Left lung (tissue), 10 donors: ENCODE results near the gene SCAANT1. TPM values are rescaled to one million over a fixed set of nuclear protein-coding genes. Genes with fewer than 3 reads are reported as not detected.

Experiments used
- ATAC-seq: fragments of 200-7000 bp; cut with Tn5 transposase; one replicate; pipeline ENCODE4 v1.9.1; 2020; ENCODE audit warnings: moderate library complexity
- DNase-seq, 4 donors: peaks; one replicate each; pipeline ENCODE4 v3.0.0-alpha.2; 2013 to 2020
- H3K27ac ChIP-seq, 2 donors: fragments of 200-600 bp; sonication (generic) in 1 of 2; one replicate each; pipeline versions ENCODE4 v1.5.0 to v1.8.0; 2020 to 2021
- H3K27me3 ChIP-seq, 2 donors: fragments of 200-600 bp; sonication (generic) in 1 of 2; one replicate each; pipeline versions ENCODE4 v1.5.0 to v1.8.0; 2020 to 2021
- H3K36me3 ChIP-seq, 2 donors: fragments of 200-600 bp; sonication (generic) in 1 of 2; one replicate each; pipeline versions ENCODE4 v1.5.0 to v1.8.0; 2020 to 2021
- H3K4me1 ChIP-seq, 2 donors: fragments of 200-600 bp; one replicate each; pipeline ENCODE4 v1.8.0; 2021
- H3K4me3 ChIP-seq, 2 donors: fragments of 200-600 bp; sonication (generic) in 1 of 2; one replicate each; pipeline versions ENCODE4 v1.5.0 to v1.8.0; 2020 to 2021; ENCODE audit warnings: mild to moderate bottlenecking in 1 of 2
- H3K9me3 ChIP-seq, 2 donors: fragments of 200-600 bp; sonication (generic) in 1 of 2; one replicate each; pipeline versions ENCODE4 v1.5.0 to v1.8.0; 2020 to 2021
- CTCF ChIP-seq, 2 donors: fragments of 200-600 bp; sonication (generic) in 1 of 2; IDR thresholded peaks; one replicate each; pipeline versions ENCODE4 v1.5.0 to v1.8.0; 2021; ENCODE audit warnings: antibody characterized with exemption in 2 of 2
- intact Hi-C, 2 donors: fragments of 100-400 bp; cut with DNase I; formaldehyde crosslinking; loops; one replicate each; pipeline versions ENCODE4 v1.11.2 to v1.14.2; 2022
- polyA plus RNA-seq, 6 donors: library from polyadenylated mRNA; unstranded; fragments of 120-200 nt; gene quantifications; one replicate each; pipeline ENCODE4 v1.2.1, GENCODE V29; 2013; ENCODE audit not compliant: insufficient read length in 6 of 6
- total RNA-seq, 2 donors: library from RNA; stranded (reverse); fragmentation: NEBNext Ultra II Directional; extraction: Animal tissue kit (Norgen Biotek cat#: 25700); gene quantifications; one replicate each; pipeline ENCODE4 v1.2.1, GENCODE V29; 2021
- donor health status: DM: no; HTN: yes; CAD: no.
- donor health status: DM: no; HTN: no; CAD: no.

Gene SCAANT1
- total and polyA plus RNA-seq, 8 donors, result 1.1 to 2.7 (median 1.7) TPM; not detected in 3

GRCh38 chr3:63943678-63944077 lies 31.5 kb upstream of the SCAANT1 start:
- no peak for TF ChIP-seq CTCF (IDR thresholded peaks at IDR 0.05)
- H3K27ac ChIP-seq, result no peak overlapping the region
- peaks cover 0 to 24% of the 10 kb centered on the region in 2 donors for H3K4me1 ChIP-seq
- no peak overlapping the region for H3K4me3 ChIP-seq
- no peaks in the 10 kb centered on the region for H3K27me3 ChIP-seq
- ATAC-seq (peak; percentile 45), DNase-seq (no peak)
- intact Hi-C loops, result no loop called here
- no peaks in the 10 kb centered on the region for H3K9me3 ChIP-seq
- H3K36me3 ChIP-seq, result no peaks in the 10 kb centered on the region

GRCh38 chr3:63942528-63942927 lies 30.3 kb upstream of the SCAANT1 start:
- H3K36me3 ChIP-seq, result no peaks in the 10 kb centered on the region
- peaks cover 1 to 36% of the 10 kb centered on the region in 2 donors for H3K4me1 ChIP-seq
- no peaks in the 10 kb centered on the region for H3K9me3 ChIP-seq
- ATAC-seq (no peak), DNase-seq (no peak)
- intact Hi-C loops, result no loop called here
- no peaks in the 10 kb centered on the region for H3K27me3 ChIP-seq
- H3K27ac ChIP-seq, result no peak overlapping the region
- no peak for TF ChIP-seq CTCF (IDR thresholded peaks at IDR 0.05)
- H3K4me3 ChIP-seq, result no peak overlapping the region

- DNase-seq (no peak), ATAC-seq (no peak)
- Histone ChIP-seq H3K27ac (no peak overlapping the region), H3K36me3 (no peaks in the 10 kb centered on the region), H3K9me3 (no peaks in the 10 kb centered on the region), H3K4me1 (peaks cover 11 to 54% of the 10 kb centered on the region in 2 donors), H3K4me3 (no peak overlapping the region), H3K27me3 (no peaks in the 10 kb centered on the region)
- intact Hi-C loops, result no loop called here
- TF ChIP-seq CTCF (IDR thresholded peaks at IDR 0.05), result no peak
Measured at GRCh38 chr3:63940389-63940757, 28.2 kb upstream of the SCAANT1 start.

- peak overlapping the region; percentile 1 to 58 for H3K27ac ChIP-seq
- no peaks in the 10 kb centered on the region for H3K9me3 ChIP-seq
- ATAC-seq (peak; percentile 84), DNase-seq (peak in 2 of 4 donors; percentile 56 to 61)
- no peak overlapping the region for H3K4me3 ChIP-seq
- intact Hi-C loops, result no loop called here
- no peaks in the 10 kb centered on the region for H3K27me3 ChIP-seq
- no peak for TF ChIP-seq CTCF (IDR thresholded peaks at IDR 0.05)
- H3K36me3 ChIP-seq, result no peaks in the 10 kb centered on the region
- peaks cover 11 to 71% of the 10 kb centered on the region in 2 donors for H3K4me1 ChIP-seq
Measured at GRCh38 chr3:63937661-63938651, 25.8 kb upstream of the SCAANT1 start.

GRCh38 chr3:63936925-63937324 lies 24.7 kb upstream of the SCAANT1 start:
- H3K4me3 ChIP-seq, result no peak overlapping the region
- TF ChIP-seq CTCF (IDR thresholded peaks at IDR 0.05), result no peak
- intact Hi-C loops, result no loop called here
- DNase-seq (no peak), ATAC-seq (no peak)
- no peaks in the 10 kb centered on the region for H3K36me3 ChIP-seq
- H3K27ac ChIP-seq, result peak overlapping the region in 1 of 2 donors; percentile 1
- no peaks in the 10 kb centered on the region for H3K9me3 ChIP-seq
- H3K4me1 ChIP-seq, result peaks cover 11 to 81% of the 10 kb centered on the region in 2 donors
- no peaks in the 10 kb centered on the region for H3K27me3 ChIP-seq
